HAP-1 (cell line): ENCODE results near the gene PDCL2.
A peak's percentile ranks its signal among the peaks of the same experiment; 100 is the strongest.

Experiments
- DNase-seq, 2 experiments: peaks; one replicate each; pipeline ENCODE4 v3.0.0-alpha.2; 2016 to 2020; ENCODE audit warnings: low spot score in 2 of 2
- H3K27me3 ChIP-seq: fragments of 250-450 bp; sonication (Bioruptor Pico); 2 replicates; pipeline ENCODE4 v1.5.1; 2020; ENCODE audit warnings: low read depth, mild to moderate bottlenecking, moderate library complexity
- H3K36me3 ChIP-seq: fragments of 250-450 bp; sonication (Bioruptor Pico); replicated peaks from 2 replicates; pipeline ENCODE4 v1.5.1; 2020; ENCODE audit warnings: mild to moderate bottlenecking
- H3K4me1 ChIP-seq: fragments of 250-450 bp; sonication (Bioruptor Pico); 2 replicates; pipeline ENCODE4 v1.5.1; 2020; ENCODE audit warnings: mild to moderate bottlenecking
- H3K4me3 ChIP-seq: fragments of 250-450 bp; sonication (Bioruptor Pico); 2 replicates; pipeline ENCODE4 v1.5.1; 2020; ENCODE audit warnings: mild to moderate bottlenecking, moderate library complexity
- H3K9me3 ChIP-seq: fragments of 250-450 bp; sonication (Bioruptor Pico); 2 replicates; pipeline ENCODE4 v1.5.1; 2020; ENCODE audit warnings: mild to moderate bottlenecking, moderate library complexity
- in situ Hi-C: fragments of 300-500 bp; cut with MboI; formaldehyde crosslinking; loops from 3 replicates; pipeline ENCODE4 v1.14.3; 2020; ENCODE audit warnings: low sequenced_read_pairs, inconsistent platforms, mixed read lengths

The PDCL2 gene

GRCh38 chr4:55543858-55544257 lies 48.2 kb downstream of the PDCL2 start:
- no peak for DNase-seq
- Histone ChIP-seq H3K36me3 (no peaks in the 10 kb centered on the region), H3K9me3 (no peaks in the 10 kb centered on the region), H3K27me3 (no peaks in the 10 kb centered on the region), H3K4me3 (no peak overlapping the region), H3K4me1 (peaks cover 18% of the 10 kb centered on the region)
- in situ Hi-C loops = no loop called here

GRCh38 chr4:55540271-55540670 lies 51.8 kb downstream of the PDCL2 start:
- Histone ChIP-seq H3K36me3 (no peaks in the 10 kb centered on the region; the same call in 1 of the 2 replicates), H3K27me3 (no peaks in the 10 kb centered on the region), H3K9me3 (peaks cover 6% of the 10 kb centered on the region; the same call in 1 of the 2 replicates), H3K4me1 (peaks cover 11% of the 10 kb centered on the region; the same call in 1 of the 2 replicates), H3K4me3 (no peak overlapping the region)
- DNase-seq = no peak
- in situ Hi-C loops = no loop called here

GRCh38 chr4:55539658-55540057 lies 52.4 kb downstream of the PDCL2 start:
- no peaks in the 10 kb centered on the region; the same call in 1 of the 2 replicates for H3K36me3 ChIP-seq
- in situ Hi-C loops = no loop called here
- DNase-seq = no peak
- peaks cover 10% of the 10 kb centered on the region; the same call in 1 of the 2 replicates for H3K4me1 ChIP-seq
- no peak overlapping the region for H3K4me3 ChIP-seq
- H3K27me3 ChIP-seq = no peaks in the 10 kb centered on the region
- peaks cover 8% of the 10 kb centered on the region; the same call in 1 of the 2 replicates for H3K9me3 ChIP-seq

- DNase-seq = no peak
- Histone ChIP-seq H3K36me3 (no peaks in the 10 kb centered on the region; the same call in 1 of the 2 replicates), H3K4me1 (peaks cover 4% of the 10 kb centered on the region; the same call in 1 of the 2 replicates), H3K9me3 (peaks cover 11% of the 10 kb centered on the region; the same call in 1 of the 2 replicates), H3K4me3 (no peak overlapping the region), H3K27me3 (no peaks in the 10 kb centered on the region)
- in situ Hi-C loops = no loop called here
Measured at GRCh38 chr4:55538531-55538930, 53.5 kb downstream of the PDCL2 start.

- Histone ChIP-seq H3K4me1 (no peaks in the 10 kb centered on the region), H3K27me3 (no peaks in the 10 kb centered on the region), H3K4me3 (no peak overlapping the region), H3K9me3 (peaks cover 18% of the 10 kb centered on the region; the same call in 1 of the 2 replicates), H3K36me3 (no peaks in the 10 kb centered on the region; the same call in 1 of the 2 replicates)
- in situ Hi-C loops = no loop called here
- no peak for DNase-seq
Measured at GRCh38 chr4:55534306-55534705, 57.7 kb downstream of the PDCL2 start.

GRCh38 chr4:55530691-55531090 lies 61.4 kb downstream of the PDCL2 start:
- DNase-seq = no peak
- in situ Hi-C loops = no loop called here
- peaks cover 12% of the 10 kb centered on the region; the same call in 1 of the 2 replicates for H3K9me3 ChIP-seq
- no peaks in the 10 kb centered on the region for H3K27me3 ChIP-seq
- H3K4me3 ChIP-seq = no peak overlapping the region
- peaks cover 10% of the 10 kb centered on the region for H3K4me1 ChIP-seq
- H3K36me3 ChIP-seq = no peaks in the 10 kb centered on the region

- in situ Hi-C loops = no loop called here
- no peaks in the 10 kb centered on the region for H3K36me3 ChIP-seq
Measured at GRCh38 chr4:55530167-55530566, 61.9 kb downstream of the PDCL2 start.

GRCh38 chr4:55528491-55528890 lies 63.6 kb downstream of the PDCL2 start:
- Histone ChIP-seq H3K9me3 (peaks cover 7% of the 10 kb centered on the region; the same call in 1 of the 2 replicates), H3K36me3 (no peaks in the 10 kb centered on the region), H3K4me1 (peaks cover 10% of the 10 kb centered on the region), H3K4me3 (no peak overlapping the region), H3K27me3 (no peaks in the 10 kb centered on the region)
- in situ Hi-C loops = no loop called here
- peak; percentile 12 to 17 for DNase-seq

More at GRCh38 chr4:55530167-55530566, 61.9 kb downstream of the PDCL2 start:
- Histone ChIP-seq H3K4me3 (no peak overlapping the region), H3K4me1 (peaks cover 10% of the 10 kb centered on the region), H3K27me3 (no peaks in the 10 kb centered on the region), H3K9me3 (peaks cover 10% of the 10 kb centered on the region; the same call in 1 of the 2 replicates)
- DNase-seq = no peak

GRCh38 chr4:55524844-55525571 lies 67.0 kb downstream of the PDCL2 start:
- H3K9me3 ChIP-seq = no peaks in the 10 kb centered on the region
- in situ Hi-C loops = no loop called here
- H3K4me3 ChIP-seq = no peak overlapping the region

GRCh38 chr4:55518442-55518841 lies 73.6 kb downstream of the PDCL2 start:
- Histone ChIP-seq H3K4me1 (no peaks in the 10 kb centered on the region; the same call in 1 of the 2 replicates), H3K9me3 (no peaks in the 10 kb centered on the region), H3K4me3 (no peak overlapping the region), H3K27me3 (no peaks in the 10 kb centered on the region), H3K36me3 (no peaks in the 10 kb centered on the region)
- in situ Hi-C loops = no loop called here
- no peak for DNase-seq

More at GRCh38 chr4:55524844-55525571, 67.0 kb downstream of the PDCL2 start:
- Histone ChIP-seq H3K36me3 (no peaks in the 10 kb centered on the region), H3K4me1 (peaks cover 10% of the 10 kb centered on the region), H3K27me3 (no peaks in the 10 kb centered on the region)
- no peak for DNase-seq

- no peak for DNase-seq
- no peak overlapping the region for H3K4me3 ChIP-seq
- H3K36me3 ChIP-seq = no peaks in the 10 kb centered on the region
- H3K9me3 ChIP-seq = no peaks in the 10 kb centered on the region
- H3K4me1 ChIP-seq = no peaks in the 10 kb centered on the region; the same call in 1 of the 2 replicates
- in situ Hi-C loops = no loop called here
- H3K27me3 ChIP-seq = no peaks in the 10 kb centered on the region
Measured at GRCh38 chr4:55517526-55518229, 74.4 kb downstream of the PDCL2 start.

- in situ Hi-C loops = no loop called here
- no peak for DNase-seq
- no peaks in the 10 kb centered on the region for H3K36me3 ChIP-seq
- H3K4me3 ChIP-seq = no peak overlapping the region
- no peaks in the 10 kb centered on the region for H3K9me3 ChIP-seq
- no peaks in the 10 kb centered on the region for H3K27me3 ChIP-seq
- H3K4me1 ChIP-seq = no peaks in the 10 kb centered on the region
Measured at GRCh38 chr4:55512922-55513571, 79.0 kb downstream of the PDCL2 start.

GRCh38 chr4:55512077-55512476 lies 80.0 kb downstream of the PDCL2 start:
- Histone ChIP-seq H3K4me3 (no peak overlapping the region), H3K36me3 (no peaks in the 10 kb centered on the region), H3K27me3 (no peaks in the 10 kb centered on the region), H3K4me1 (no peaks in the 10 kb centered on the region), H3K9me3 (no peaks in the 10 kb centered on the region)
- in situ Hi-C loops = no loop called here
- no peak for DNase-seq
